Neural progenitor cell (in vitro differentiated cells): ENCODE results near the gene HOXB7.

ENCODE experiments used
- EZH2phosphoT487 ChIP-seq: fragments of 200-600 bp; sonication (generic); IDR thresholded peaks from 2 replicates; pipeline ENCODE4 v1.6.1; 2017; ENCODE audit warnings: antibody characterized with exemption
- TF ChIP-seq, protein P1 (sequence below): fragments of 200-600 bp; sonication (generic); IDR thresholded peaks from 2 replicates; pipeline ENCODE4 v1.5.1; 2017; ENCODE audit warnings: antibody characterized with exemption, mild to moderate bottlenecking

DNA sequence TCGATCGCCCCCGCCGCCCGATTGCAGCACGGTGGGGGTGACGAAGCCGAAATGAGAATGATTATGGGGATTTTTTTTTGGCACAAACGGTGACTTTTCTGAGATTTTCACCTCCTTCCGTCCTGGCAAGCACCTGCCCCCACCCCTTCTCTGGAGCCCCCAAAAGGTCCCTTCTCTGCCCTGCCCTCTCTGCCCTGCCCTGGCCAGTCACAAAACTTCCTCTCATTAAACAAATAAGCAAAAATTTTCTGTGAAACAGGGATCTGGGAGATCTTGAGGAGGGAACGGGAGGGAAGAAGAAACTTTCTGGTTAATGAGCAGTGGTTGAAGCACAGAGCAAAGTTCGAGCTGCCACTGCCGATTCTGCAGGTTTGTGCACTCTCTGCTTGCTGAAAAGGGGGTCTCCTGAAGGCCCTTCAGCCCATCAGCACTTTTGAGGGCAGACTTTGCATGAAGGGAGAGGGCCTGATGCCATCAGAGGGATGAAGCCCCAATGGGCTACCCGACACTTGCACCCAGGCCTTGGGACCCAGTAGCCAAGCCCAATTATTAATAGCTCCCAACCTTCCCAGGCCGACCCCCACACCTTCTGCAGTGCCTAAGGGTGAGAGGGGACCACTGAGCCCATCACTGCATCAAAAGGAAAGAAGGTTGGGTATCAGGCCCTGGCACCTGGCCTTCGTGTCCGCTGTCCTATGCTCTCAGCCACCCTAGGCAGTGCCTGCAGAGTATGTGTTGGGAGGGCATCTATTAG, 5.3 kb upstream of the HOXB7 start:
- TF ChIP-seq, protein P1, sequence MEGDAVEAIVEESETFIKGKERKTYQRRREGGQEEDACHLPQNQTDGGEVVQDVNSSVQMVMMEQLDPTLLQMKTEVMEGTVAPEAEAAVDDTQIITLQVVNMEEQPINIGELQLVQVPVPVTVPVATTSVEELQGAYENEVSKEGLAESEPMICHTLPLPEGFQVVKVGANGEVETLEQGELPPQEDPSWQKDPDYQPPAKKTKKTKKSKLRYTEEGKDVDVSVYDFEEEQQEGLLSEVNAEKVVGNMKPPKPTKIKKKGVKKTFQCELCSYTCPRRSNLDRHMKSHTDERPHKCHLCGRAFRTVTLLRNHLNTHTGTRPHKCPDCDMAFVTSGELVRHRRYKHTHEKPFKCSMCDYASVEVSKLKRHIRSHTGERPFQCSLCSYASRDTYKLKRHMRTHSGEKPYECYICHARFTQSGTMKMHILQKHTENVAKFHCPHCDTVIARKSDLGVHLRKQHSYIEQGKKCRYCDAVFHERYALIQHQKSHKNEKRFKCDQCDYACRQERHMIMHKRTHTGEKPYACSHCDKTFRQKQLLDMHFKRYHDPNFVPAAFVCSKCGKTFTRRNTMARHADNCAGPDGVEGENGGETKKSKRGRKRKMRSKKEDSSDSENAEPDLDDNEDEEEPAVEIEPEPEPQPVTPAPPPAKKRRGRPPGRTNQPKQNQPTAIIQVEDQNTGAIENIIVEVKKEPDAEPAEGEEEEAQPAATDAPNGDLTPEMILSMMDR: no peak
- peak; percentile 82 for TF ChIP-seq EZH2phosphoT487
